RWPE2 (cell line): ENCODE measurements around the gene SLC38A9.
A peak's percentile ranks its signal among the peaks of the same experiment; 100 is the strongest.

Experiments used
- ATAC-seq: fragments of 200-7000 bp; cut with Tn5 transposase; 3 replicates; pipeline ENCODE4 v1.9.1; 2021; ENCODE audit warnings: low read depth
- DNase-seq: peaks from one replicate; pipeline ENCODE4 v3.0.0-alpha.2; 2020; ENCODE audit warnings: low spot score
- H3K27ac ChIP-seq: fragments of 450-650 bp; 2 replicates; pipeline ENCODE4 v1.5.1; 2017; ENCODE audit warnings: mild to moderate bottlenecking; ENCODE audit not compliant: poor library complexity, severe bottlenecking
- H3K27me3 ChIP-seq: fragments of 250-450 bp; sonication (Bioruptor Pico); 2 replicates; pipeline ENCODE4 v1.5.1; 2021; ENCODE audit warnings: mild to moderate bottlenecking, moderate library complexity; ENCODE audit not compliant: insufficient read depth, poor library complexity, severe bottlenecking
- H3K36me3 ChIP-seq: fragments of 250-450 bp; sonication (Bioruptor Pico); 2 replicates; pipeline ENCODE4 v1.5.1; 2020; ENCODE audit warnings: low read depth, mild to moderate bottlenecking, moderate library complexity
- H3K4me1 ChIP-seq: fragments of 250-450 bp; sonication (Bioruptor Pico); 2 replicates; pipeline ENCODE4 v1.5.1; 2021; ENCODE audit warnings: mild to moderate bottlenecking, moderate library complexity; ENCODE audit not compliant: insufficient read depth, poor library complexity, severe bottlenecking
- H3K4me3 ChIP-seq: fragments of 250-450 bp; sonication (Bioruptor Pico); 2 replicates; pipeline ENCODE4 v1.5.1; 2021; ENCODE audit warnings: mild to moderate bottlenecking, moderate library complexity; ENCODE audit not compliant: severe bottlenecking
- H3K9me3 ChIP-seq: fragments of 250-450 bp; sonication (Bioruptor Pico); 2 replicates; pipeline ENCODE4 v1.5.1; 2021; ENCODE audit warnings: mild to moderate bottlenecking, moderate library complexity; ENCODE audit not compliant: severe bottlenecking
- CTCF ChIP-seq: fragments of 450-650 bp; IDR thresholded peaks from one replicate; pipeline ENCODE4 v1.5.1; 2017; ENCODE audit warnings: mild to moderate bottlenecking, moderate library complexity; ENCODE audit not compliant: poor library complexity, severe bottlenecking

SLC38A9 gene

GRCh38 chr5:55592388-55593114 is 119.6 kb downstream of the SLC38A9 start:
- Histone ChIP-seq H3K27ac (peak overlapping the region; percentile 13), H3K4me1 (peaks cover 17% of the 10 kb centered on the region), H3K4me3 (no peak overlapping the region), H3K36me3 (no peaks in the 10 kb centered on the region), H3K9me3 (no peaks in the 10 kb centered on the region), H3K27me3 (no peaks in the 10 kb centered on the region)
- ATAC-seq (no peak; the same call in 2 of the 3 replicates), DNase-seq (no peak)
- no peak for TF ChIP-seq CTCF

- peaks cover 10% of the 10 kb centered on the region for H3K4me1 ChIP-seq
- H3K36me3 ChIP-seq, result no peaks in the 10 kb centered on the region
- no peak overlapping the region for H3K4me3 ChIP-seq
- no peak for TF ChIP-seq CTCF
- no peak for DNase-seq
- H3K27me3 ChIP-seq, result no peaks in the 10 kb centered on the region
- no peaks in the 10 kb centered on the region for H3K9me3 ChIP-seq
- H3K27ac ChIP-seq, result no peak overlapping the region
- no peak for ATAC-seq
These were observed 120.4 kb downstream of the SLC38A9 start for GRCh38 chr5:55591686-55592085.

- DNase-seq (no peak), ATAC-seq (no peak)
- Histone ChIP-seq H3K27me3 (no peaks in the 10 kb centered on the region), H3K9me3 (no peaks in the 10 kb centered on the region), H3K27ac (no peak overlapping the region), H3K4me1 (no peaks in the 10 kb centered on the region), H3K36me3 (no peaks in the 10 kb centered on the region), H3K4me3 (no peak overlapping the region)
- no peak for TF ChIP-seq CTCF
These were observed 126.9 kb downstream of the SLC38A9 start for GRCh38 chr5:55585206-55585610.

GRCh38 chr5:55584398-55585205 is 127.5 kb downstream of the SLC38A9 start:
- ATAC-seq, result no peak

More at GRCh38 chr5:55584398-55585205, 127.5 kb downstream of the SLC38A9 start:
- TF ChIP-seq CTCF, result no peak
- Histone ChIP-seq H3K4me3 (no peak overlapping the region), H3K36me3 (no peaks in the 10 kb centered on the region), H3K4me1 (no peaks in the 10 kb centered on the region), H3K27me3 (no peaks in the 10 kb centered on the region), H3K27ac (no peak overlapping the region), H3K9me3 (no peaks in the 10 kb centered on the region)
- no peak for DNase-seq
